ENCODE results near the gene MOB3A.

GRCh38 chr19:2112516-2113320, 16.6 kb upstream of the MOB3A start:
- TF ChIP-seq SNRNP70 (IDR thresholded peaks at IDR 0.05; ENCODE audit: low read depth, low read length) (no peak), EZH2 (conservative IDR thresholded peaks at IDR 0.05; ENCODE audit: low read depth, low read length) (no peak), TAF1 (CRISPR knock-in tag; IDR thresholded peaks at IDR 0.05) (no peak), SRF (IDR thresholded peaks at IDR 0.05; ENCODE audit: low read depth, low read length) (no peak)

Data from HepG2 (cell line).